Measurements from ENCODE around the gene IER3IP1.

GRCh38 chr18:47172476-47172875, 3.7 kb downstream of the IER3IP1 start:
- TF ChIP-seq CTCF (IDR thresholded peaks at IDR 0.05 in 8 of 11, conservative IDR thresholded peaks at IDR 0.05 in 3 of 11) (no peak), POLR2A (IDR thresholded peaks at IDR 0.05) (no peak), POLR2AphosphoS5 (IDR thresholded peaks at IDR 0.05) (no peak)

Measured in spleen (tissue), 7 donors.